ENCODE results near the gene PSKH1.
"Not testable (repeated sequence)": the region's sequence is repeated elsewhere in the genome, so short reads cannot be mapped to it uniquely, and the experiment has no call there.

The PSKH1 gene

DNA sequence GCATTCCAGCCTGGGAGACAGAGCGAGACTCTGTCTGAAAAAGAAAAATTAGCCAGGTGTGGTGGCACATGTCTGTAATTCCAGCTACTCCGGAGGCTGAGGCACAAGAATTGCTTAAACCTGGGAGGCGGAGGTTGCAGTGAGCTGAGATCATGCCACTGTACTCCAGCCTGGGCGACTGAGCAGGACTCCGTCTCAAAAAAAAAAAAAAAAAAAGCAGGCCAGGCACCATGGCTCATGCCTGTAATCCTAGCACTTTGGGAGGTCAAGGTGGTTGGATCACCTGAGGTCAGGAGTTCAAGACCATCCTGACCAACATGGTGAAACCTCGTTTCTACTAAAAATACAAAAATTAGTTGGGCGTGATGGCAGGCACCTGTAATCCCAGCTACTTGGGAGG lies 79.2 kb downstream of the PSKH1 start:
- not testable (repeated sequence) for H3K4me3 ChIP-seq (ENCODE audit: low read depth, low read length)

DNA sequence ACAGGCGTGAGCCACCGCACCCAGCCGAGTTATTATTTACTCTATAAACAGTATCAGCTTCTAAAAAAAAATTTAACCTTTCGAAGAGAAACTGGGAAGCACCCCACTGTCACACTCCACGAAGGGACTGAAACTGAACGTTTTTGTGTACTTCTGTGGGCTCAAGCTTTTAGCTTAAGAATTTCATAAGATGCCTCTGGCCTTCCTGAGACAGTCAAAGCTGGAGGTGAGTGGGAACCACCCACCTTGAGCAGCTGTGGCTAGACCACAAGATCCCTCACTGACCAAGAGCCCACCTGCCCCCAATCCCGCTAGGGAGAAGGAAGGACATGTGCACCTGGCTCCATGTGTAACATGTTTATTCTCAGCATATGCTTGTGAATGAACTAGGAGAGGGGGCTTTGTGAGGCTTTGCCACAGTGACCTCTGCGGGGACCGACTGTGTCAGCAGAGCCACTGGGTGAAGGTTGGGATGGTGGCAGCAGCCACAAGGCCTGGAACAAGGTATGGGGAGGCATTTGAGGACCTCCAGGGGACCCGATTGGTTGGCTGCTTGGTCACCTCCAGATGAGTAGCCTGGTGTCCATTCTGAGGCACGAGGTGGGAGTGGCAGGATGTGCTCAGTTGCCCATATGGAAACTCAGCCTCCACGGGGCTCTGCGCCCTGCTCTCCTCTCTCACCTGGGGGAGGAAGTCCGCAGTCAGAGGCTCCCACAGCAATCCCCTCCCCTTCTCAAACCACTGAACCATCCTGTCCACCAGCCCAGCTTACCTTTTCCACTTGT lies 82.5 kb downstream of the PSKH1 start:
- no peak overlapping the region for H3K4me3 ChIP-seq (ENCODE audit: low read depth, low read length)

DNA sequence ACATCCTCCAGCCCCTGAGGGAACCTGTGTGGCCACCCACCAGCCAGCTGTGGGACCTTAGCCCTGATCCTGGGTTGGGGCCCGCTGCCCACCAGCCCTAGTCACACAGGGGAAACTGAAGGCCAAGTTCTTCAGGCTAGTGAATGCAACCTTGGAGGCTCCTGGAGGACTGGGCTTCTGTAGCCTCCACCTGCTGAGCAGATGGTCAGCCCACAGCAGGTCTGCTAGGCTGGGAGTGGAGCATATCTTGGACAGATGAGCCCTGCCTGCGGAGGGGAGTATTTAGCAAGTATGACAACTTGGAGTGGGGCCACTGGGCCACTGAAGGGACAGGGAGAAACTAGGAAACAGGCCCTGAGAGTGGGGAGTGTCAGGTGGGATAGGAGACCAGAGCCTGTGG lies 83.2 kb downstream of the PSKH1 start:
- H3K4me3 ChIP-seq (ENCODE audit: low read depth, low read length) = no peak overlapping the region

DNA sequence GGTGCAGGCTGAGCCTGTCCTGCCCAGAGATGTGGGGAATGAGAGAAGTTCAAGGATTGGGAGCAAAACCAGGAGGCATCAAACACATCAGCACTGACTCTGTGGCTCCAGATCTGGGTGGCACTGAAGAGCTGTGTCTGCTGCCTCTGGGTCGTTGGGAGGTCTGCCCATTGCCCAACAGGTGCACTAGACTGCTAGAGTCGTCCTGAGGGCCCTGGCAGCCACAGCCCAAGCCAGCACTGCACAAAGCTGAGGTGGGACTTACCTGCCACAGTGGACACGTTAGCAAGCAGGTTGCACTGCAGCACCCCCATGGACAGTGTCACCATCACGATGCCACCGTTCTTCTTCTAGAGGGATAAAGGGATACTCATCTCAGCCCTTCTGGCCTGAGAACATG lies 84.0 kb downstream of the PSKH1 start:
- no peak overlapping the region for H3K4me3 ChIP-seq (ENCODE audit: low read depth, low read length)

DNA sequence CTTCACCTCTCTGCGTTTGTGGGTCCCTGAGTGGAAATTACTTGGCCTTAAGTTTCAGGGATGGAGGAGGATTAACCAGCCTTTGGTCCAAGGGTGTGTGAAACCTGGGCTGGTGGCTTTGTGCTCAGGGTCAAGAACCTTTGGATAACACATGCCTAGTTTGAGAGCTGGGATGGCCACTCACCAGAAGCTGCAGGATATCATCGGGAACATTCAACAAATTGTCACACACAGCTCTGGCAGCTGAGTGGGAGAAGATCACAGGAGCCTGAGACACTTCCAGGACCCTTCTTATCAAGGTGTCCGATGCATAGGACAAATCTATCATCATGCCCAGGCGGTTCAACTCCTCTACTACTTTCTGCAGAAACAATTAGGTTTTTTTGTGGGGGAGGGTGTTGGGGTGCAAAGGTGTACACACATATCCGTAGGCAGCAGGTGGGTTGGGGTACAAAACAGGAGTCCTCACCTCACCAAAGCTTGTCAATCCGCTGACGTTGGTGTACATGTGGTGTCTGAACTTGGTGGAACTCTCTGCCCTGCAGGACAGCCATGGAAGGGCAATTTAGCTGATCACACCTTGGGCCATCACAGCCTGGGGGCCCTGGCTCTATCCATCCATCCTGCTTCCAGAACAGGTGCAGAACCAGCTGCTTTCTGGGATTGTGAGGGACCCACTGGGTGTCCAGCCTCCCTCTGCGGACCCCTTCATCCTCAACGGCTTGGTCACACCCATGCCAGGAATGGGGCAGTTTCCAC lies 84.6 kb downstream of the PSKH1 start:
- H3K4me3 ChIP-seq (ENCODE audit: low read depth, low read length) = no peak overlapping the region
